Fibroblast of mammary gland (primary cell): ENCODE data around the gene LGALS8.

Experiments
- DNase-seq: peaks from one replicate; pipeline ENCODE4 v3.0.0-alpha.2; 2010; ENCODE audit warnings: low read depth
- H3K4me3 ChIP-seq: 2 replicates; pipeline ENCODE4 v1.5.1; 2011; ENCODE audit warnings: low read depth, mild to moderate bottlenecking, low read length, moderate library complexity; ENCODE audit not compliant: control insufficient read depth
- CTCF ChIP-seq: conservative IDR thresholded peaks from 2 replicates; pipeline ENCODE4 v1.5.1; 2011; ENCODE audit warnings: low read depth, low read length, inconsistent platforms; ENCODE audit not compliant: control insufficient read depth, insufficient read depth

The LGALS8 gene

GRCh38 chr1:236540813-236541465, 17.2 kb downstream of the LGALS8 start:
- H3K4me3 ChIP-seq, result no peak overlapping the region
- TF ChIP-seq CTCF, result no peak
- no peak for DNase-seq

- H3K4me3 ChIP-seq, result no peak overlapping the region
- no peak for TF ChIP-seq CTCF
- DNase-seq, result no peak
Observed at GRCh38 chr1:236541710-236542109, 17.9 kb downstream of the LGALS8 start.

GRCh38 chr1:236543065-236543669, 19.4 kb downstream of the LGALS8 start:
- peak; percentile 8 for TF ChIP-seq CTCF
- no peak for DNase-seq
- H3K4me3 ChIP-seq, result no peak overlapping the region

- no peak overlapping the region for H3K4me3 ChIP-seq
- TF ChIP-seq CTCF, result no peak
- DNase-seq, result no peak
Observed at GRCh38 chr1:236545621-236546169, 21.9 kb downstream of the LGALS8 start.

- no peak for DNase-seq
- TF ChIP-seq CTCF, result no peak
- H3K4me3 ChIP-seq, result no peak overlapping the region
Observed at GRCh38 chr1:236548452-236548851, 24.7 kb downstream of the LGALS8 start.

GRCh38 chr1:236550961-236551851, 27.4 kb downstream of the LGALS8 start:
- H3K4me3 ChIP-seq, result no peak overlapping the region
- no peak for TF ChIP-seq CTCF
- no peak for DNase-seq
